Liver (tissue), 9 donors: Measurements from ENCODE around the gene GCNT3. TPM values are rescaled to one million over a fixed set of nuclear protein-coding genes. Genes with fewer than 3 reads are reported as not detected.

Experiments
- DNase-seq: peaks from one replicate; pipeline ENCODE4 v3.0.0-alpha.2; 2017; ENCODE audit warnings: low spot score
- H3K27ac ChIP-seq, 2 donors: one replicate each; pipeline ENCODE4 v1.7.0; 2013; ENCODE audit warnings: inconsistent platforms in 2 of 2, low read length in 2 of 2, control low read depth in 1 of 2, low read depth in 1 of 2, mild to moderate bottlenecking in 1 of 2
- H3K27me3 ChIP-seq, 4 donors: one replicate each; pipeline versions ENCODE4 v1.6.1 to v1.7.0; 2013; ENCODE audit warnings: low read length in 3 of 4, inconsistent platforms in 1 of 4, mild to moderate bottlenecking in 1 of 4, moderate library complexity in 1 of 4; ENCODE audit not compliant: control insufficient read depth in 4 of 4, insufficient read depth in 4 of 4
- H3K36me3 ChIP-seq, 4 donors: one replicate each; pipeline versions ENCODE4 v1.6.1 to v1.7.0; 2013; ENCODE audit warnings: low read length in 3 of 4, mild to moderate bottlenecking in 3 of 4, low read depth in 1 of 4, moderate library complexity in 1 of 4; ENCODE audit not compliant: control insufficient read depth in 4 of 4, insufficient read depth in 3 of 4
- H3K4me1 ChIP-seq, 4 donors: one replicate each; pipeline versions ENCODE4 v1.6.1 to v1.7.0; 2013; ENCODE audit warnings: low read length in 3 of 4, mild to moderate bottlenecking in 3 of 4, moderate library complexity in 1 of 4; ENCODE audit not compliant: control insufficient read depth in 4 of 4, insufficient read depth in 4 of 4
- H3K4me3 ChIP-seq, 3 donors: one replicate each; pipeline versions ENCODE4 v1.6.1 to v1.7.0; 2013; ENCODE audit warnings: low read length in 3 of 3, control low read depth in 1 of 3, low read depth in 1 of 3, mild to moderate bottlenecking in 1 of 3
- H3K9ac ChIP-seq, 2 donors: one replicate each; pipeline ENCODE4 v1.7.0; 2013; ENCODE audit warnings: low read length in 2 of 2, mild to moderate bottlenecking in 2 of 2, moderate library complexity in 2 of 2, control low read depth in 1 of 2, low read depth in 1 of 2
- H3K9me3 ChIP-seq, 4 donors: one replicate each; pipeline versions ENCODE4 v1.6.1 to v1.7.0; 2013; ENCODE audit warnings: low read length in 3 of 4; ENCODE audit not compliant: control insufficient read depth in 4 of 4
- ATF3 ChIP-seq: IDR thresholded peaks from 2 replicates; pipeline ENCODE4 v1.6.1; 2016; ENCODE audit warnings: antibody characterized with exemption
- EGR1 ChIP-seq, 2 donors: IDR thresholded peaks; 2 replicates each; pipeline ENCODE4 v1.6.1; 2016 to 2018; ENCODE audit warnings: antibody characterized with exemption in 2 of 2, low read depth in 2 of 2
- FOXA1 ChIP-seq: IDR thresholded peaks from 2 replicates; pipeline ENCODE4 v1.6.1; 2016; ENCODE audit warnings: antibody characterized with exemption
- FOXA2 ChIP-seq: IDR thresholded peaks from 2 replicates; pipeline ENCODE4 v1.6.1; 2016; ENCODE audit warnings: antibody characterized with exemption
- GABPA ChIP-seq, 2 donors: IDR thresholded peaks in 1 of 2; conservative IDR thresholded peaks in 1 of 2; 2 replicates each; pipeline ENCODE4 v1.6.1; 2016; ENCODE audit warnings: antibody characterized with exemption in 2 of 2, mild to moderate bottlenecking in 1 of 2, moderate library complexity in 1 of 2
- HNF4A ChIP-seq, 2 donors: conservative IDR thresholded peaks; 2 replicates each; pipeline ENCODE4 v1.6.1; 2016; ENCODE audit warnings: antibody characterized with exemption in 2 of 2, mild to moderate bottlenecking in 2 of 2
- MAX ChIP-seq: IDR thresholded peaks from 2 replicates; pipeline ENCODE4 v1.6.1; 2016; ENCODE audit warnings: antibody characterized with exemption
- NR2F2 ChIP-seq: IDR thresholded peaks from 2 replicates; pipeline ENCODE4 v1.6.1; 2016; ENCODE audit warnings: antibody characterized with exemption
- RAD21 ChIP-seq, 2 donors: IDR thresholded peaks; 2 replicates each; pipeline ENCODE4 v1.6.1; 2016; ENCODE audit warnings: antibody characterized with exemption in 2 of 2, mild to moderate bottlenecking in 2 of 2
- SP1 ChIP-seq: IDR thresholded peaks from 2 replicates; pipeline ENCODE4 v1.6.1; 2018; ENCODE audit warnings: antibody characterized with exemption, mild to moderate bottlenecking
- TAF1 ChIP-seq: conservative IDR thresholded peaks from 2 replicates; pipeline ENCODE4 v1.6.1; 2016; ENCODE audit warnings: antibody characterized with exemption, mild to moderate bottlenecking
- YY1 ChIP-seq: IDR thresholded peaks from 2 replicates; pipeline ENCODE4 v1.6.1; 2016; ENCODE audit warnings: antibody characterized with exemption, mild to moderate bottlenecking
- ZBTB33 ChIP-seq: IDR thresholded peaks from 2 replicates; pipeline ENCODE4 v1.6.1; 2016; ENCODE audit warnings: antibody characterized with exemption
- WGBS: extraction: QIAGEN DNeasy Blood & Tissue Kit; methylation state at CpG from one replicate; pipeline ENCODE4 v1.1.7; 2013; 5-methylcytosine and 5-hydroxymethylcytosine counted together
- polyA plus RNA-seq, 2 donors: library from polyadenylated mRNA; stranded (reverse) in 1 of 2; unstranded in 1 of 2; fragments of 200-250 nt in 1 of 2; fragments of >200 nt in 1 of 2; fragmentation: Nextera tagmentation in 1 of 2; extraction: Ambion mirVana in 1 of 2; gene quantifications; one replicate each; pipeline versions ENCODE4 v1.2.1 to v1.2.3, GENCODE V29; 2013 to 2015
- total RNA-seq, 2 donors: library from RNA; depleted of rRNA; stranded (reverse); fragments of >200 nt; gene quantifications; one replicate each; pipeline ENCODE4 v1.2.3, GENCODE V29; 2014
- TF ChIP-seq, protein P1 (sequence below): IDR thresholded peaks from 2 replicates; pipeline ENCODE4 v1.6.1; 2016; ENCODE audit warnings: antibody characterized with exemption, mild to moderate bottlenecking
- TF ChIP-seq, protein P2 (sequence below): fragments of 150-350 bp; IDR thresholded peaks from 2 replicates; pipeline ENCODE4 v1.5.1; 2017; ENCODE audit warnings: improper control_type of control experiment, low read depth, low read length; ENCODE audit not compliant: missing input control
- donor health status: healthy.
- donor health status: healthy.
- donor health status: healthy.
- donor health status: healthy.
- donor health status: healthy.

GCNT3 gene
- total and polyA plus RNA-seq, 4 donors, result 0.14 to 0.37 TPM; not detected in 2

GRCh38 chr15:59646277-59646676, 34.7 kb downstream of the GCNT3 start:
- peaks cover 2 to 34% (median 17%) of the 10 kb centered on the region in 4 donors for H3K36me3 ChIP-seq
- no peaks in the 10 kb centered on the region for H3K4me1 ChIP-seq
- TF ChIP-seq, protein P1, sequence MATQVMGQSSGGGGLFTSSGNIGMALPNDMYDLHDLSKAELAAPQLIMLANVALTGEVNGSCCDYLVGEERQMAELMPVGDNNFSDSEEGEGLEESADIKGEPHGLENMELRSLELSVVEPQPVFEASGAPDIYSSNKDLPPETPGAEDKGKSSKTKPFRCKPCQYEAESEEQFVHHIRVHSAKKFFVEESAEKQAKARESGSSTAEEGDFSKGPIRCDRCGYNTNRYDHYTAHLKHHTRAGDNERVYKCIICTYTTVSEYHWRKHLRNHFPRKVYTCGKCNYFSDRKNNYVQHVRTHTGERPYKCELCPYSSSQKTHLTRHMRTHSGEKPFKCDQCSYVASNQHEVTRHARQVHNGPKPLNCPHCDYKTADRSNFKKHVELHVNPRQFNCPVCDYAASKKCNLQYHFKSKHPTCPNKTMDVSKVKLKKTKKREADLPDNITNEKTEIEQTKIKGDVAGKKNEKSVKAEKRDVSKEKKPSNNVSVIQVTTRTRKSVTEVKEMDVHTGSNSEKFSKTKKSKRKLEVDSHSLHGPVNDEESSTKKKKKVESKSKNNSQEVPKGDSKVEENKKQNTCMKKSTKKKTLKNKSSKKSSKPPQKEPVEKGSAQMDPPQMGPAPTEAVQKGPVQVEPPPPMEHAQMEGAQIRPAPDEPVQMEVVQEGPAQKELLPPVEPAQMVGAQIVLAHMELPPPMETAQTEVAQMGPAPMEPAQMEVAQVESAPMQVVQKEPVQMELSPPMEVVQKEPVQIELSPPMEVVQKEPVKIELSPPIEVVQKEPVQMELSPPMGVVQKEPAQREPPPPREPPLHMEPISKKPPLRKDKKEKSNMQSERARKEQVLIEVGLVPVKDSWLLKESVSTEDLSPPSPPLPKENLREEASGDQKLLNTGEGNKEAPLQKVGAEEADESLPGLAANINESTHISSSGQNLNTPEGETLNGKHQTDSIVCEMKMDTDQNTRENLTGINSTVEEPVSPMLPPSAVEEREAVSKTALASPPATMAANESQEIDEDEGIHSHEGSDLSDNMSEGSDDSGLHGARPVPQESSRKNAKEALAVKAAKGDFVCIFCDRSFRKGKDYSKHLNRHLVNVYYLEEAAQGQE, result no peak
- no peak for TF ChIP-seq RAD21 (IDR thresholded peaks at IDR 0.05)
- TF ChIP-seq FOXA2, result no peak
- no peak for TF ChIP-seq GABPA (IDR thresholded peaks at IDR 0.05 in 1 of 2, conservative IDR thresholded peaks at IDR 0.05 in 1 of 2)
- TF ChIP-seq EGR1 (IDR thresholded peaks at IDR 0.05; ENCODE audit: low read depth in 2 of 2), result no peak
- no peak for TF ChIP-seq MAX
- no peak for TF ChIP-seq ATF3
- TF ChIP-seq ZBTB33, result no peak
- TF ChIP-seq FOXA1, result no peak
- DNase-seq, result no peak
- H3K9ac ChIP-seq, result no peak overlapping the region
- no peaks in the 10 kb centered on the region for H3K27me3 ChIP-seq
- 96% methylated on average over 1 of the region's 1 CpG for WGBS
- H3K4me3 ChIP-seq, result no peak overlapping the region
- H3K27ac ChIP-seq, result no peak overlapping the region
- H3K9me3 ChIP-seq, result no peaks in the 10 kb centered on the region

- Histone ChIP-seq H3K9me3 (no peaks in the 10 kb centered on the region), H3K36me3 (peaks cover 3 to 37% (median 23%) of the 10 kb centered on the region in 4 donors), H3K9ac (no peak overlapping the region), H3K27ac (no peak overlapping the region), H3K4me1 (no peaks in the 10 kb centered on the region), H3K4me3 (no peak overlapping the region), H3K27me3 (no peaks in the 10 kb centered on the region)
- DNase-seq, result no peak
- 62% methylated on average over 1 of the region's 1 CpG for WGBS
- TF ChIP-seq HNF4A (conservative IDR thresholded peaks at IDR 0.05) (no peak), EGR1 (IDR thresholded peaks at IDR 0.05; ENCODE audit: low read depth in 2 of 2) (no peak), RAD21 (IDR thresholded peaks at IDR 0.05) (no peak), ZBTB33 (no peak), TAF1 (no peak), YY1 (no peak), GABPA (IDR thresholded peaks at IDR 0.05 in 1 of 2, conservative IDR thresholded peaks at IDR 0.05 in 1 of 2) (no peak), SP1 (no peak), MAX (no peak), NR2F2 (no peak)
- TF ChIP-seq, protein P1, result no peak
- TF ChIP-seq, protein P2, sequence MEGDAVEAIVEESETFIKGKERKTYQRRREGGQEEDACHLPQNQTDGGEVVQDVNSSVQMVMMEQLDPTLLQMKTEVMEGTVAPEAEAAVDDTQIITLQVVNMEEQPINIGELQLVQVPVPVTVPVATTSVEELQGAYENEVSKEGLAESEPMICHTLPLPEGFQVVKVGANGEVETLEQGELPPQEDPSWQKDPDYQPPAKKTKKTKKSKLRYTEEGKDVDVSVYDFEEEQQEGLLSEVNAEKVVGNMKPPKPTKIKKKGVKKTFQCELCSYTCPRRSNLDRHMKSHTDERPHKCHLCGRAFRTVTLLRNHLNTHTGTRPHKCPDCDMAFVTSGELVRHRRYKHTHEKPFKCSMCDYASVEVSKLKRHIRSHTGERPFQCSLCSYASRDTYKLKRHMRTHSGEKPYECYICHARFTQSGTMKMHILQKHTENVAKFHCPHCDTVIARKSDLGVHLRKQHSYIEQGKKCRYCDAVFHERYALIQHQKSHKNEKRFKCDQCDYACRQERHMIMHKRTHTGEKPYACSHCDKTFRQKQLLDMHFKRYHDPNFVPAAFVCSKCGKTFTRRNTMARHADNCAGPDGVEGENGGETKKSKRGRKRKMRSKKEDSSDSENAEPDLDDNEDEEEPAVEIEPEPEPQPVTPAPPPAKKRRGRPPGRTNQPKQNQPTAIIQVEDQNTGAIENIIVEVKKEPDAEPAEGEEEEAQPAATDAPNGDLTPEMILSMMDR, result no peak
Observed at GRCh38 chr15:59647085-59647484, 35.5 kb downstream of the GCNT3 start.
